Bronchial epithelial cell (primary cell): ENCODE results near the gene TMEM54. TPM values are rescaled to one million over a fixed set of nuclear protein-coding genes. Genes with fewer than 3 reads are reported as not detected.

ENCODE experiments used
- DNase-seq: peaks from one replicate; pipeline ENCODE4 v3.0.0-alpha.2; 2010; ENCODE audit warnings: low read depth
- FAIRE-seq: peaks from 2 replicates; lab custom pipeline; 2011; peaks lifted over from hg19 to GRCh38; lab: Jason Lieb, UNC
- H3K27me3 ChIP-seq: 2 replicates; pipeline ENCODE4 v1.5.1; 2011; ENCODE audit warnings: low read length; ENCODE audit not compliant: control insufficient read depth, insufficient read depth
- H3K36me3 ChIP-seq: 2 replicates; pipeline ENCODE4 v1.5.1; 2011; ENCODE audit warnings: low read length; ENCODE audit not compliant: control insufficient read depth, insufficient read depth
- H3K4me3 ChIP-seq: 2 replicates; pipeline ENCODE4 v1.5.1; 2011; ENCODE audit warnings: mild to moderate bottlenecking, low read depth, low read length, control low read depth
- CTCF ChIP-seq: IDR thresholded peaks from 2 replicates; pipeline ENCODE4 v1.5.1; 2011; ENCODE audit warnings: mild to moderate bottlenecking, moderate library complexity, low read length, control low read depth, inconsistent platforms; ENCODE audit not compliant: insufficient read depth, severe bottlenecking
- total RNA-seq: library from RNA; depleted of rRNA; stranded (reverse); fragments of >200 nt; gene quantifications from 2 replicates; pipeline ENCODE4 v1.2.1, GENCODE V29; 2014

Gene TMEM54
- total RNA-seq, 1 donor from 2014 or later: 112 TPM

DNA sequence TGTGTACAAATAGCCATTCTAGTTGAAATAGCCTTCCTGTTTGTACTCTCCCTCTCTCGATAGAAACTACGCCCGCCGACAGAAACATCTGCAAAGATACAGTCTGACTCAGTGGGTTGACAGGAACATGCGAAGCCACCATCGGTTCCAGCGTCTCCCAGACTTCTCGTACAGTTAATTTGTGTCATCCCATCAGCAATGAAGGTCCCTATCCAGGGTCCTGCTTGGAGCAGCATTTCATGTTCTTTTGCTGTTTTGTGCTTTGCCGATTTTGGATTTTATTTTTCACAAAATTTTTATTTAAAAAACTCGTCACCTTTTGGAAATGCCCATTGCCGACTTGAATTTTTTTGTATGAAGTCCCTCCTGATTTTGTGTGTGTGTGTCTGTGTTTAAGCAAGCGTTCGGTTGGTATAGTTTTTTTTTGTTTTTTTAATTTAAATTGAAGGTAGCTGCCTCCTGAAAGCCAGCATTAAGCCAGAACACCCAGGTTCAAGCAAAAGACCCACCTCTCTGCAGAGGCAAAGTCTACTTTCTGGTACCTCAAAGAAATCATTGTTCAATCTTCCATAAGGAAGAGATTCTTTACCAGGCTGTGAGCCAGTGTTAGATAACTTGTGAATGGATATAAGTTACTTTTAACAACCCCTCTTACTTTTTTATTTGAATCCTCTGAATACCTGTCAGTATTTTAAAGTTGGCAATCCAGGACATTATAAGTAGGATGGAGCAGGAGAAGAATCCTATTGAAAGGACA, 45.1 kb downstream of the TMEM54 start:
- DNase-seq (no peak), FAIRE-seq (no peak)
- Histone ChIP-seq H3K36me3 (peaks cover 9% of the 10 kb centered on the region), H3K4me3 (no peak overlapping the region), H3K27me3 (no peaks in the 10 kb centered on the region)
- no peak for TF ChIP-seq CTCF

DNA sequence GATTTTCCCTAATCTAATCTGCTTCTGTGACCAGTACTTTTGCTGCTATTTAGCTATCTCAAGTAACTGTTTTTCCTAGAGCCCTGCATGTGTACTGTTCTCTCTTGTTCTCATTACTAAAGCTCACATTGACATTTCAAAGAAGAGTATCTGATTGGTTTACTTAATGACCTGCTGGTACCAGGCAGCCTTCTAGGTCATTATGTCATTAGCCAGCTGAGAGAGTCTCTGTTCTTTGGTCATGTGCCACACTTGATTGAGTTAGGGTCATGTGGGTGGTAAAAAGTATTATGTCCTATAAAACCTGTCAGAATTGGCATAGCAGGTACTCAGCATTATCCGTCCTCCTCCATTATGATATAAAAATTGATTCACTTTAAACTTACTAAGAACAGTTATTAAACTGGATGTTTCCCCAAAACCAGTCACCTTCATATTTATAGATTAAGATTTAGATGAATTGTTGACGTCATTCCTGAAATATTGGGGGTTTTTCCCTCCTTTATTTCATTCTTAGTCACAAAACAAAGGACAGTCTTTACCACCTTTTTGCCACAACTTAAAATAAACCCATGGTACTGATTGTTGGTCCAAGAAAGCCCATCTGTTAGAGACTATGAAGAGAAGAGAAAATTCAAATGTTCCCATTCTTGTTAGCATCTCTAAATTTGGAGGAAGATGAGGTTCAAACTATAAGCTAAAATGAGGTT, 52.7 kb downstream of the TMEM54 start:
- no peak for FAIRE-seq
- no peak for DNase-seq
- no peak for TF ChIP-seq CTCF
- Histone ChIP-seq H3K36me3 (peaks cover 3% of the 10 kb centered on the region), H3K27me3 (no peaks in the 10 kb centered on the region), H3K4me3 (no peak overlapping the region)

Other genes with a start within 250 kb of the TMEM54 start
- 3.4 and 7.6 TPM in 2 replicates for gene SYNC, start 198.6 kb downstream of the TMEM54 start, total RNA-seq
- gene YARS1, start 84.0 kb downstream of the TMEM54 start, total RNA-seq: 195 and 234 TPM in 2 replicates
- 20.5 and 30.3 TPM in 2 replicates for gene S100PBP, start 83.7 kb downstream of the TMEM54 start, total RNA-seq
- gene FNDC5, start 30.5 kb downstream of the TMEM54 start, total RNA-seq: not detected in 2 replicates
- gene HPCA, start 14.9 kb downstream of the TMEM54 start, total RNA-seq: not detected in 2 replicates
- gene RNF19B, start 63.4 kb upstream of the TMEM54 start, total RNA-seq: 19.2 and 32.6 TPM in 2 replicates
- gene AK2, start 135.5 kb upstream of the TMEM54 start, total RNA-seq: 81.9 and 173 TPM in 2 replicates
- gene AZIN2, start 179.8 kb upstream of the TMEM54 start, total RNA-seq: 1.3 and 1.5 TPM in 2 replicates